ENCODE results near the gene MOV10L1. TPM values are rescaled to one million over a fixed set of nuclear protein-coding genes. Genes with fewer than 3 reads are reported as not detected.

Gene MOV10L1
- total and polyA plus RNA-seq, 2 experiments from 2014 or later: 0.73 to 1.8 TPM

GRCh38 chr22:50046019-50046415 lies 43.8 kb upstream of the MOV10L1 start (continued):
- TF ChIP-seq, protein P1, sequence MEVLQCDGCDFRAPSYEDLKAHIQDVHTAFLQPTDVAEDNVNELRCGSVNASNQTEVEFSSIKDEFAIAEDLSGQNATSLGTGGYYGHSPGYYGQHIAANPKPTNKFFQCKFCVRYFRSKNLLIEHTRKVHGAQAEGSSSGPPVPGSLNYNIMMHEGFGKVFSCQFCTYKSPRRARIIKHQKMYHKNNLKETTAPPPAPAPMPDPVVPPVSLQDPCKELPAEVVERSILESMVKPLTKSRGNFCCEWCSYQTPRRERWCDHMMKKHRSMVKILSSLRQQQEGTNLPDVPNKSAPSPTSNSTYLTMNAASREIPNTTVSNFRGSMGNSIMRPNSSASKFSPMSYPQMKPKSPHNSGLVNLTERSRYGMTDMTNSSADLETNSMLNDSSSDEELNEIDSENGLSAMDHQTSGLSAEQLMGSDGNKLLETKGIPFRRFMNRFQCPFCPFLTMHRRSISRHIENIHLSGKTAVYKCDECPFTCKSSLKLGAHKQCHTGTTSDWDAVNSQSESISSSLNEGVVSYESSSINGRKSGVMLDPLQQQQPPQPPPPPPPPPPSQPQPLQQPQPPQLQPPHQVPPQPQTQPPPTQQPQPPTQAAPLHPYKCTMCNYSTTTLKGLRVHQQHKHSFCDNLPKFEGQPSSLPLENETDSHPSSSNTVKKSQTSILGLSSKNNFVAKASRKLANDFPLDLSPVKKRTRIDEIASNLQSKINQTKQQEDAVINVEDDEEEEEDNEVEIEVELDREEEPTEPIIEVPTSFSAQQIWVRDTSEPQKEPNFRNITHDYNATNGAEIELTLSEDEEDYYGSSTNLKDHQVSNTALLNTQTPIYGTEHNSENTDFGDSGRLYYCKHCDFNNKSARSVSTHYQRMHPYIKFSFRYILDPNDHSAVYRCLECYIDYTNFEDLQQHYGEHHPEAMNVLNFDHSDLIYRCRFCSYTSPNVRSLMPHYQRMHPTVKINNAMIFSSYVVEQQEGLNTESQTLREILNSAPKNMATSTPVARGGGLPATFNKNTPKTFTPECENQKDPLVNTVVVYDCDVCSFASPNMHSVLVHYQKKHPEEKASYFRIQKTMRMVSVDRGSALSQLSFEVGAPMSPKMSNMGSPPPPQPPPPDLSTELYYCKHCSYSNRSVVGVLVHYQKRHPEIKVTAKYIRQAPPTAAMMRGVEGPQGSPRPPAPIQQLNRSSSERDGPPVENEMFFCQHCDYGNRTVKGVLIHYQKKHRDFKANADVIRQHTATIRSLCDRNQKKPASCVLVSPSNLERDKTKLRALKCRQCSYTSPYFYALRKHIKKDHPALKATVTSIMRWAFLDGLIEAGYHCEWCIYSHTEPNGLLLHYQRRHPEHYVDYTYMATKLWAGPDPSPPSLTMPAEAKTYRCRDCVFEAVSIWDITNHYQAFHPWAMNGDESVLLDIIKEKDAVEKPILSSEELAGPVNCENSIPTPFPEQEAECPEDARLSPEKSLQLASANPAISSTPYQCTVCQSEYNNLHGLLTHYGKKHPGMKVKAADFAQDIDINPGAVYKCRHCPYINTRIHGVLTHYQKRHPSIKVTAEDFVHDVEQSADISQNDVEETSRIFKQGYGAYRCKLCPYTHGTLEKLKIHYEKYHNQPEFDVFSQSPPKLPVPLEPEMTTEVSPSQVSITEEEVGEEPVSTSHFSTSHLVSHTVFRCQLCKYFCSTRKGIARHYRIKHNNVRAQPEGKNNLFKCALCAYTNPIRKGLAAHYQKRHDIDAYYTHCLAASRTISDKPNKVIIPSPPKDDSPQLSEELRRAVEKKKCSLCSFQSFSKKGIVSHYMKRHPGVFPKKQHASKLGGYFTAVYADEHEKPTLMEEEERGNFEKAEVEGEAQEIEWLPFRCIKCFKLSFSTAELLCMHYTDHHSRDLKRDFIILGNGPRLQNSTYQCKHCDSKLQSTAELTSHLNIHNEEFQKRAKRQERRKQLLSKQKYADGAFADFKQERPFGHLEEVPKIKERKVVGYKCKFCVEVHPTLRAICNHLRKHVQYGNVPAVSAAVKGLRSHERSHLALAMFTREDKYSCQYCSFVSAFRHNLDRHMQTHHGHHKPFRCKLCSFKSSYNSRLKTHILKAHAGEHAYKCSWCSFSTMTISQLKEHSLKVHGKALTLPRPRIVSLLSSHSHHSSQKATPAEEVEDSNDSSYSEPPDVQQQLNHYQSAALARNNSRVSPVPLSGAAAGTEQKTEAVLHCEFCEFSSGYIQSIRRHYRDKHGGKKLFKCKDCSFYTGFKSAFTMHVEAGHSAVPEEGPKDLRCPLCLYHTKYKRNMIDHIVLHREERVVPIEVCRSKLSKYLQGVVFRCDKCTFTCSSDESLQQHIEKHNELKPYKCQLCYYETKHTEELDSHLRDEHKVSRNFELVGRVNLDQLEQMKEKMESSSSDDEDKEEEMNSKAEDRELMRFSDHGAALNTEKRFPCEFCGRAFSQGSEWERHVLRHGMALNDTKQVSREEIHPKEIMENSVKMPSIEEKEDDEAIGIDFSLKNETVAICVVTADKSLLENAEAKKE (CRISPR knock-in tag; IDR thresholded peaks at IDR 0.05): no peak
- TF ChIP-seq, protein P2, sequence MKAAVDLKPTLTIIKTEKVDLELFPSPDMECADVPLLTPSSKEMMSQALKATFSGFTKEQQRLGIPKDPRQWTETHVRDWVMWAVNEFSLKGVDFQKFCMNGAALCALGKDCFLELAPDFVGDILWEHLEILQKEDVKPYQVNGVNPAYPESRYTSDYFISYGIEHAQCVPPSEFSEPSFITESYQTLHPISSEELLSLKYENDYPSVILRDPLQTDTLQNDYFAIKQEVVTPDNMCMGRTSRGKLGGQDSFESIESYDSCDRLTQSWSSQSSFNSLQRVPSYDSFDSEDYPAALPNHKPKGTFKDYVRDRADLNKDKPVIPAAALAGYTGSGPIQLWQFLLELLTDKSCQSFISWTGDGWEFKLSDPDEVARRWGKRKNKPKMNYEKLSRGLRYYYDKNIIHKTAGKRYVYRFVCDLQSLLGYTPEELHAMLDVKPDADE (IDR thresholded peaks at IDR 0.05): no peak
- TF ChIP-seq CTCF (conservative IDR thresholded peaks at IDR 0.05; ENCODE audit: low read depth in 2 of 2): no peak
- TF ChIP-seq REST (IDR thresholded peaks at IDR 0.05; ENCODE audit: unreplicated experiment): no peak
- no peak for TF ChIP-seq ZNF114 (CRISPR knock-in tag; IDR thresholded peaks at IDR 0.05)

Measured in GM23338 (cell line).